ENCODE measurements around the gene MAN1C1. TPM values are rescaled to one million over a fixed set of nuclear protein-coding genes. Genes with fewer than 3 reads are reported as not detected.

MAN1C1 gene
- total and polyA plus RNA-seq, 9 of the 15 experiments (the other 6 are each of a cell fraction or from before 2014, with no cell fraction given), result 0.04 to 0.44 (median 0.10) TPM; not detected in 3

- Histone ChIP-seq H3K27me3 (ENCODE audit: control insufficient read depth in 2 of 2, insufficient read depth in 2 of 2, low read length in 2 of 2) (peaks cover 52 to 68% of the 10 kb centered on the region in 2 experiments), H3K4me2 (ENCODE audit: insufficient read depth, low read length) (no peak overlapping the region), H3K4me3 (no peak overlapping the region), H4K20me1 (replicated peaks; ENCODE audit: control insufficient read depth, insufficient read depth, low read length) (no peaks in the 10 kb centered on the region; the same call in 1 of the 2 replicates), H3K9me3 (replicated peaks; ENCODE audit: control insufficient read depth, insufficient read depth, low read depth, low read length) (no peaks in the 10 kb centered on the region), H2AFZ (ENCODE audit: low read depth, low read length) (no peak overlapping the region), H3K9me1 (ENCODE audit: control insufficient read depth, insufficient read depth, low read length) (no peaks in the 10 kb centered on the region), H3K79me2 (ENCODE audit: control insufficient read depth, insufficient read depth, low read length) (no peaks in the 10 kb centered on the region), H3K36me3 (ENCODE audit: control insufficient read depth, insufficient read depth, low read length) (no peaks in the 10 kb centered on the region), H3K4me1 (replicated peaks in 1 of 2; ENCODE audit: control insufficient read depth in 2 of 2, insufficient read depth in 2 of 2, low read length in 2 of 2) (0 out of 5 replicates have a peak, but pooled peaks cover 0 to 2% of the 10 kb centered on the region in 2 experiments), H3K9ac (ENCODE audit: insufficient read depth in 1 of 2, low read depth in 2 of 2, low read length in 2 of 2) (no peak overlapping the region), H3K27ac (ENCODE audit: extremely low read depth, low read depth, low read length) (no peak overlapping the region)
- TF ChIP-seq, protein P1, sequence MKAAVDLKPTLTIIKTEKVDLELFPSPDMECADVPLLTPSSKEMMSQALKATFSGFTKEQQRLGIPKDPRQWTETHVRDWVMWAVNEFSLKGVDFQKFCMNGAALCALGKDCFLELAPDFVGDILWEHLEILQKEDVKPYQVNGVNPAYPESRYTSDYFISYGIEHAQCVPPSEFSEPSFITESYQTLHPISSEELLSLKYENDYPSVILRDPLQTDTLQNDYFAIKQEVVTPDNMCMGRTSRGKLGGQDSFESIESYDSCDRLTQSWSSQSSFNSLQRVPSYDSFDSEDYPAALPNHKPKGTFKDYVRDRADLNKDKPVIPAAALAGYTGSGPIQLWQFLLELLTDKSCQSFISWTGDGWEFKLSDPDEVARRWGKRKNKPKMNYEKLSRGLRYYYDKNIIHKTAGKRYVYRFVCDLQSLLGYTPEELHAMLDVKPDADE (conservative IDR thresholded peaks at IDR 0.05; ENCODE audit: control insufficient read depth, low read depth, low read length), result no peak
- TF ChIP-seq EZH2 (IDR thresholded peaks at IDR 0.05; ENCODE audit: borderline replicate concordance, low read depth, low read length), result peak; percentile 40; the same call in 1 of the 2 replicates
- BruUV-seq (replicated peaks), result no TSS peak
- ATAC-seq, result no peak
- peak; percentile 19 for FAIRE-seq
- ChIA-PET POLR2A (interaction anchor here (0.6 to 1.0 kb wide), 2 partner anchors 25 to 127 kb away, joined by 3 read pairs; no protein-coding TSS in a partner anchor), CTCF (ENCODE audit: low intra/inter-chr PET ratio) (no interaction called here)
- in situ Hi-C loops (cut with MboI) (no loop called here), intact Hi-C loops (cut with micrococcal nuclease) (no loop called here)
- WGBS (ENCODE audit: insufficient coverage, low coverage, missing lambda C conversion rate), result 3% methylated on average over 7 of the region's 7 CpGs
- no peak for DNase-seq (ENCODE audit: extremely low read depth in 1 of 4, low spot score in 3 of 4)
These were observed 27.3 kb downstream of the MAN1C1 start for GRCh38 chr1:25643929-25644328.

DNA sequence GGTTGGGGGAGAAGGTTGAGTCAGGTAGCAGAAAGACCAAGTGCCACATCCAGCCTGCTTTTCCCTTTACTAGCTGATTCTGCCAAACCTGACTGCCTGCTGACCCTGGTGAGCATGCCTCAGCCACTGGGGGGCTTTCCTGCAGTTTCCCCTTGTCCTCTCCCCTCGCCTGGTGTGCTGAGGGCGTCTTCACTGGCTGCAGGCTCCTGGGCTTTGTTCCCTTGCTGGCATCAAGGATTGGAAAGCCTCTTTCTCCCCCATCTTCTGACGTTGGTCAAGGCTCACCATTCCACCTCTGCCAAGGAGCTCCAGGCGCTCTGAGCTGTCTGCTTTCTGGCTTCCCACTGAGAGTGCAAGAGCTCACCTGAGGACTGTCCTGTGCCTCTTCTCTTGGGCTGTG, 28.4 kb downstream of the MAN1C1 start:
- TF ChIP-seq HMGN3 (IDR thresholded peaks at IDR 0.05; ENCODE audit: borderline replicate concordance, extremely low read depth, insufficient read length, low read depth, low read length) (no peak), CHD4 (IDR thresholded peaks at IDR 0.05; ENCODE audit: insufficient read depth, insufficient replicate concordance, low read depth, low read length, poor library complexity, severe bottlenecking) (no peak)
- Histone ChIP-seq H3K27me3 (ENCODE audit: control insufficient read depth in 2 of 2, insufficient read depth in 2 of 2, low read length in 2 of 2) (peaks cover 55 to 78% of the 10 kb centered on the region in 2 experiments), H4K20me1 (replicated peaks; ENCODE audit: control insufficient read depth, insufficient read depth, low read length) (no peaks in the 10 kb centered on the region; the same call in 1 of the 2 replicates), H3K4me1 (replicated peaks in 1 of 2; ENCODE audit: control insufficient read depth in 2 of 2, insufficient read depth in 2 of 2, low read length in 2 of 2) (0 out of 5 replicates have a peak, but pooled peaks cover 0 to 2% of the 10 kb centered on the region in 2 experiments), H3K4me2 (ENCODE audit: insufficient read depth, low read length) (no peak overlapping the region), H2AFZ (ENCODE audit: low read depth, low read length) (no peak overlapping the region), H3K79me2 (ENCODE audit: control insufficient read depth, insufficient read depth, low read length) (no peaks in the 10 kb centered on the region), H3K36me3 (ENCODE audit: control insufficient read depth, insufficient read depth, low read length) (no peaks in the 10 kb centered on the region), H3K27ac (ENCODE audit: extremely low read depth, low read depth, low read length) (no peak overlapping the region), H3K9me1 (ENCODE audit: control insufficient read depth, insufficient read depth, low read length) (no peaks in the 10 kb centered on the region), H3K9me3 (replicated peaks; ENCODE audit: control insufficient read depth, insufficient read depth, low read depth, low read length) (no peaks in the 10 kb centered on the region), H3K9ac (ENCODE audit: insufficient read depth in 1 of 2, low read depth in 2 of 2, low read length in 2 of 2) (no peak overlapping the region), H3K4me3 (no peak overlapping the region)
- DNase-seq (ENCODE audit: extremely low read depth in 1 of 4, low spot score in 3 of 4) (no peak), ATAC-seq (no peak), FAIRE-seq (no peak)
- WGBS (ENCODE audit: insufficient coverage, low coverage, missing lambda C conversion rate), result 4% methylated on average over 4 of the region's 4 CpGs
- no TSS peak for BruUV-seq (replicated peaks)
- in situ Hi-C loops (cut with MboI) (no loop called here), intact Hi-C loops (cut with micrococcal nuclease) (no loop called here)
- POLR2A ChIA-PET, result interaction anchor here (1.5 kb wide), 1 partner anchor 14 kb away, joined by 4 read pairs; no protein-coding TSS in a partner anchor
- CTCF ChIA-PET (ENCODE audit: low intra/inter-chr PET ratio), result no interaction called here
